Left ventricle myocardium inferior (tissue), 1 donor: Measurements from ENCODE around the gene BACH2. TPM values are rescaled to one million over a fixed set of nuclear protein-coding genes. Genes with fewer than 3 reads are reported as not detected.
A peak's percentile ranks its signal among the peaks of the same experiment; 100 is the strongest.
"Not testable (repeated sequence)": the region's sequence is repeated elsewhere in the genome, so short reads cannot be mapped to it uniquely, and the experiment has no call there.

Source experiments
- DNase-seq: peaks from one replicate; pipeline ENCODE4 v3.0.0-alpha.2; 2020
- H3K27ac ChIP-seq: fragments of 200-600 bp; replicated peaks from 2 replicates; pipeline ENCODE4 v1.8.0; 2021
- H3K27me3 ChIP-seq: fragments of 200-600 bp; 2 replicates; pipeline ENCODE4 v1.8.0; 2021; ENCODE audit warnings: low read depth
- H3K36me3 ChIP-seq: fragments of 200-600 bp; 2 replicates; pipeline ENCODE4 v1.8.0; 2021
- H3K4me1 ChIP-seq: fragments of 200-600 bp; 2 replicates; pipeline ENCODE4 v1.8.0; 2021
- H3K4me3 ChIP-seq: fragments of 200-600 bp; 2 replicates; pipeline ENCODE4 v1.8.0; 2021; ENCODE audit warnings: mild to moderate bottlenecking, moderate library complexity
- H3K9me3 ChIP-seq: fragments of 200-600 bp; replicated peaks from 2 replicates; pipeline ENCODE4 v1.8.0; 2021
- CTCF ChIP-seq: fragments of 200-600 bp; IDR thresholded peaks from 2 replicates; pipeline ENCODE4 v1.8.0; 2021; ENCODE audit warnings: antibody characterized with exemption, mild to moderate bottlenecking, borderline replicate concordance
- intact Hi-C: fragments of 100-400 bp; cut with micrococcal nuclease; formaldehyde crosslinking; loops from one replicate; pipeline ENCODE4 v1.11.0; 2022
- total RNA-seq: library from RNA; stranded (reverse); fragmentation: NEBNext Ultra II Directional; extraction: Animal tissue kit (Norgen Biotek cat#: 25700); gene quantifications from one replicate; pipeline ENCODE4 v1.2.1, GENCODE V29; 2021
- donor health status: DM: no; HTN: yes; CAD: no; lungs with severe emphysema.

The BACH2 gene
- total RNA-seq, 1 donor from 2014 or later: 1.5 TPM

GRCh38 chr6:89910902-89911240 lies 385.8 kb downstream of the BACH2 start:
- peak overlapping the region; percentile 16 for H3K27ac ChIP-seq

GRCh38 chr6:89910001-89910901 lies 386.4 kb downstream of the BACH2 start:
- intact Hi-C loops, H3K27me3 ChIP-seq, H3K4me3 ChIP-seq, H3K36me3 ChIP-seq, DNase-seq, H3K4me1 ChIP-seq: not testable (repeated sequence)
- peak overlapping the region; percentile 16 for H3K27ac ChIP-seq
- H3K9me3 ChIP-seq: peaks cover 16% of the 10 kb centered on the region

More at GRCh38 chr6:89910902-89911240, 385.8 kb downstream of the BACH2 start:
- no peaks in the 10 kb centered on the region for H3K36me3 ChIP-seq
- TF ChIP-seq CTCF: no peak
- intact Hi-C loops: no loop called here
- no peaks in the 10 kb centered on the region for H3K27me3 ChIP-seq
- peaks cover 22% of the 10 kb centered on the region for H3K9me3 ChIP-seq
- no peaks in the 10 kb centered on the region for H3K4me1 ChIP-seq
- no peak for DNase-seq
- no peak overlapping the region for H3K4me3 ChIP-seq

GRCh38 chr6:89895276-89895874 lies 401.3 kb downstream of the BACH2 start:
- H3K27me3 ChIP-seq: peaks cover 47% of the 10 kb centered on the region
- TF ChIP-seq CTCF: no peak
- no peak for DNase-seq
- no peak overlapping the region for H3K27ac ChIP-seq
- intact Hi-C loops: no loop called here
- H3K4me3 ChIP-seq: no peak overlapping the region
- no peaks in the 10 kb centered on the region for H3K36me3 ChIP-seq
- no peaks in the 10 kb centered on the region for H3K4me1 ChIP-seq
- no peaks in the 10 kb centered on the region for H3K9me3 ChIP-seq

- TF ChIP-seq CTCF: no peak
- Histone ChIP-seq H3K36me3 (no peaks in the 10 kb centered on the region), H3K4me1 (no peaks in the 10 kb centered on the region), H3K27me3 (peaks cover 59% of the 10 kb centered on the region), H3K4me3 (no peak within 1 kb of the TSS), H3K27ac (no peak within 1 kb of the TSS), H3K9me3 (no peaks in the 10 kb centered on the region)
- DNase-seq: no peak
- intact Hi-C loops: no loop called here
Measured at GRCh38 chr6:89894169-89894568, 402.5 kb downstream of the BACH2 start, which contains the start of gene GJA10. Gene GJA10 (plus strand): TSS chr6:89894469. CDS start chr6:89894469, 0 bp downstream.

- H3K27ac ChIP-seq, H3K4me3 ChIP-seq, H3K36me3 ChIP-seq, intact Hi-C loops, H3K4me1 ChIP-seq, H3K9me3 ChIP-seq, DNase-seq: not testable (repeated sequence)
- H3K27me3 ChIP-seq: peaks cover 75% of the 10 kb centered on the region
Measured at GRCh38 chr6:89892577-89892976, 404.1 kb downstream of the BACH2 start.

GRCh38 chr6:89890845-89891528 lies 405.7 kb downstream of the BACH2 start:
- peaks cover 84% of the 10 kb centered on the region for H3K27me3 ChIP-seq
- H3K9me3 ChIP-seq, DNase-seq, H3K36me3 ChIP-seq, H3K27ac ChIP-seq, H3K4me1 ChIP-seq, H3K4me3 ChIP-seq, intact Hi-C loops: not testable (repeated sequence)
